Astrocyte (in vitro differentiated cells and primary cell): Measurements from ENCODE around the gene TUNAR.
"Not testable (repeated sequence)": the region's sequence is repeated elsewhere in the genome, so short reads cannot be mapped to it uniquely, and the experiment has no call there.

Experiments used
- EZH2 ChIP-seq: IDR thresholded peaks from 2 replicates; pipeline ENCODE4 v1.6.1; 2012; ENCODE audit warnings: mild to moderate bottlenecking, low read length, inconsistent platforms; ENCODE audit not compliant: insufficient read depth
- TF ChIP-seq, protein P1 (sequence below): IDR thresholded peaks from 2 replicates; pipeline ENCODE4 v1.5.1; 2011; ENCODE audit warnings: low read depth, mild to moderate bottlenecking, inconsistent platforms, low read length, moderate library complexity; ENCODE audit not compliant: insufficient read depth

DNA sequence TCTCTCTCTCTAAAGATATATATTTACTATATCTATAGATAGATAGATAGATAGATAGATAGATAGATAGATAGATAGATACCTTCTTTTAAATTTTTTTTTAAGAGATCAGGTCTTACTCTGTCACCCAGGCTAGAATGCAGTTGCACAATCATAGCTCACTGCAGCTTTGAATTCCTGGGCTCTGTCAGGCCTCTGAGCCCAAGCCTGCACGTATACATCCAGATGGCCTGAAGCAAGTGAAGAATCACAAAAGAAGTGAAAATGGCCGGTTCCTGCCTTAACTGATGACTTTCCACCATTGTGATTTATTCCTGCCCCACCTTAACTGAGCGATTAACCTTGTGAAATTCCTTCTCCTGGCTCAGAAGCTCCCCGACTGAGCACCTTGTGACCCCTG is 91.4 kb downstream of the TUNAR start:
- TF ChIP-seq, protein P1, sequence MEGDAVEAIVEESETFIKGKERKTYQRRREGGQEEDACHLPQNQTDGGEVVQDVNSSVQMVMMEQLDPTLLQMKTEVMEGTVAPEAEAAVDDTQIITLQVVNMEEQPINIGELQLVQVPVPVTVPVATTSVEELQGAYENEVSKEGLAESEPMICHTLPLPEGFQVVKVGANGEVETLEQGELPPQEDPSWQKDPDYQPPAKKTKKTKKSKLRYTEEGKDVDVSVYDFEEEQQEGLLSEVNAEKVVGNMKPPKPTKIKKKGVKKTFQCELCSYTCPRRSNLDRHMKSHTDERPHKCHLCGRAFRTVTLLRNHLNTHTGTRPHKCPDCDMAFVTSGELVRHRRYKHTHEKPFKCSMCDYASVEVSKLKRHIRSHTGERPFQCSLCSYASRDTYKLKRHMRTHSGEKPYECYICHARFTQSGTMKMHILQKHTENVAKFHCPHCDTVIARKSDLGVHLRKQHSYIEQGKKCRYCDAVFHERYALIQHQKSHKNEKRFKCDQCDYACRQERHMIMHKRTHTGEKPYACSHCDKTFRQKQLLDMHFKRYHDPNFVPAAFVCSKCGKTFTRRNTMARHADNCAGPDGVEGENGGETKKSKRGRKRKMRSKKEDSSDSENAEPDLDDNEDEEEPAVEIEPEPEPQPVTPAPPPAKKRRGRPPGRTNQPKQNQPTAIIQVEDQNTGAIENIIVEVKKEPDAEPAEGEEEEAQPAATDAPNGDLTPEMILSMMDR = not testable (repeated sequence)
- TF ChIP-seq EZH2 = not testable (repeated sequence)
